ENCODE measurements around the gene TBC1D22A.
"Not testable (repeated sequence)": the region's sequence is repeated elsewhere in the genome, so short reads cannot be mapped to it uniquely, and the experiment has no call there.

- TF ChIP-seq CTCF (optimal IDR thresholded peaks at IDR 0.05 in 1 of 3, IDR thresholded peaks at IDR 0.05 in 1 of 3, conservative IDR thresholded peaks at IDR 0.05 in 1 of 3; ENCODE audit: extremely low read depth in 1 of 3, insufficient read depth in 2 of 3, low read length in 3 of 3); EZH2 (IDR thresholded peaks at IDR 0.05; ENCODE audit: low read length): not testable (repeated sequence)
Measured at GRCh38 chr22:47140975-47141374, 378.5 kb downstream of the TBC1D22A start.

All from keratinocyte (primary cell).